Muscle layer of duodenum (tissue), 2 donors: ENCODE measurements around the gene EZH2.

Experiments used
- H3K27ac ChIP-seq: one replicate; pipeline ENCODE4 v1.7.0; 2013; ENCODE audit warnings: mild to moderate bottlenecking, low read length
- H3K27me3 ChIP-seq: one replicate; pipeline ENCODE4 v1.7.0; 2013; ENCODE audit warnings: low read depth, mild to moderate bottlenecking, control low read depth, low read length
- H3K36me3 ChIP-seq, 2 donors: one replicate each; pipeline ENCODE4 v1.7.0; 2013; ENCODE audit warnings: low read length in 2 of 2, control low read depth in 1 of 2, mild to moderate bottlenecking in 1 of 2; ENCODE audit not compliant: insufficient read depth in 2 of 2, control insufficient read depth in 1 of 2
- H3K4me1 ChIP-seq, 2 donors: one replicate each; pipeline ENCODE4 v1.7.0; 2013; ENCODE audit warnings: low read length in 2 of 2, mild to moderate bottlenecking in 2 of 2, control low read depth in 1 of 2, moderate library complexity in 1 of 2; ENCODE audit not compliant: insufficient read depth in 2 of 2, control insufficient read depth in 1 of 2
- H3K4me3 ChIP-seq, 2 donors: one replicate each; pipeline ENCODE4 v1.7.0; 2013; ENCODE audit warnings: low read length in 2 of 2, low read depth in 1 of 2, mild to moderate bottlenecking in 1 of 2
- H3K9me3 ChIP-seq, 2 donors: one replicate each; pipeline ENCODE4 v1.7.0; 2013; ENCODE audit warnings: low read length in 2 of 2, control low read depth in 1 of 2, mild to moderate bottlenecking in 1 of 2; ENCODE audit not compliant: control insufficient read depth in 1 of 2
- donor health status: healthy.

The EZH2 gene

DNA sequence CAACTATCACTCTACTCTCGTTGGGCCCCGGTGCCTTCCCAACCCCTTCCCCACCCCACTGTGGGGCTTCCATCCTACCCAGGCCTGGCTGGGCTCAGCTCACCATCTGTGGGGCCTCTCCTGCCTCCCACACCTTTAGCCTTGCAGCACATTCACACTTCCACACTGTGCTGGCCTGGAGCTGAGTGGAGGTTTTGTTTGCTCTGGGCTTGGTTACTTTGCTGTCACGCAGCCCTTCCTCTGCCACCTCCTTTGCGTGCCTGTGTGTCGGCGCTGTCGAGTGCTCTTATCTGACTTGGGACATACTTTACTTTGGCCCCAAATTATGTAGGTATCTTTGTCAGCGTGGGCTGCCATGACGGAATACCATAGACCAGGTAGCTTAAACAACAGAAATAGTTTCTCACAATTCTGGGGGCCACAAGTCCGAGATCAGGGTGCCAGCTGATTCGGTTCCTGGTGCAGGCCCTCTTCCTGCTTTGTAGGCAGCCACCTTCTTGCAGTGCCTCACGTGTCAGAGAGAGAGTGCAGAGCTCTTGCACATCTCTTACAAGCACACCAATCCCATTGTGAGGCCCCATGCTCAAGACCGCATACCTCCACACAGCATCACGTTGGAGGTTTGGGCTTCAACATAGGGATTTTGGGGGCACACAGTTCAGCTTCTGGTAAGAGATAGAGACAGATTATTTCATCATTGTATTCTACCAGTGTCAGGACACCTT lies 96.4 kb downstream of the EZH2 start:
- Histone ChIP-seq H3K4me1 (no peaks in the 10 kb centered on the region), H3K27me3 (no peaks in the 10 kb centered on the region), H3K27ac (no peak overlapping the region), H3K36me3 (peaks cover 57 to 83% of the 10 kb centered on the region in 2 donors), H3K4me3 (no peak overlapping the region), H3K9me3 (no peaks in the 10 kb centered on the region)

DNA sequence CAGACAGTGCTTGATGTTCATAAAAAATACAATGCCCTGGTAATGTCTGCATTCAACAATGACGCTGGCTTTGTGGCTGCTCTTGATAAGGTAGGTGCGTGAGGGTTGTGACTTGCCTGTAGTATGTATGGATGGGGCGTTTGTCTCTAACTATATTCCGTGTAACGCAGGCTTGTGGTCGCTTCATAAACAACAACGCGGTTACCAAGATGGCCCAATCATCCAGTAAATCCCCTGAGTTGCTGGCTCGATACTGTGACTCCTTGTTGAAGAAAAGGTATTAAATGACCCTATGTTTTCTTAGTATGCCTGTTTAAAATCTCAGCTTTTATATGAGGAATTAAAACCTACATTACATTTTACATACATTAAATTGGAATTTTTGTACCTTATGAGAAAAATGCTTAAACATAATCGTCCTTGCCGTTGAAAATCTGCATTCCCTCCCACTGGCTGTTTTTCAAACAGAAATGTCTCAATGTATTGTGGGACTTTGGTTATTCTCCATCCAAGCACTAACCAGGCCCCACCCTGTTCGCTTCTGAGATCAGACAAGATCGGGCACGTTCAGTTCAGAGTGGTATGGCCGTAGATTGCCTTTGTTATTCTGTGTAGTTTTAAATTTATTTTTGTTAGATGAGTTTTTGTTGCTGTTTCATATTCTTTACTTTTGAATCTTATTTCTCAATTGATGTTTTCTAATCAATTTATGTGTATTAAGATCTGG lies 100.1 kb downstream of the EZH2 start:
- Histone ChIP-seq H3K4me1 (no peaks in the 10 kb centered on the region), H3K27me3 (no peaks in the 10 kb centered on the region), H3K4me3 (no peak overlapping the region), H3K9me3 (no peaks in the 10 kb centered on the region), H3K27ac (no peak overlapping the region), H3K36me3 (peaks cover 34 to 76% of the 10 kb centered on the region in 2 donors)

DNA sequence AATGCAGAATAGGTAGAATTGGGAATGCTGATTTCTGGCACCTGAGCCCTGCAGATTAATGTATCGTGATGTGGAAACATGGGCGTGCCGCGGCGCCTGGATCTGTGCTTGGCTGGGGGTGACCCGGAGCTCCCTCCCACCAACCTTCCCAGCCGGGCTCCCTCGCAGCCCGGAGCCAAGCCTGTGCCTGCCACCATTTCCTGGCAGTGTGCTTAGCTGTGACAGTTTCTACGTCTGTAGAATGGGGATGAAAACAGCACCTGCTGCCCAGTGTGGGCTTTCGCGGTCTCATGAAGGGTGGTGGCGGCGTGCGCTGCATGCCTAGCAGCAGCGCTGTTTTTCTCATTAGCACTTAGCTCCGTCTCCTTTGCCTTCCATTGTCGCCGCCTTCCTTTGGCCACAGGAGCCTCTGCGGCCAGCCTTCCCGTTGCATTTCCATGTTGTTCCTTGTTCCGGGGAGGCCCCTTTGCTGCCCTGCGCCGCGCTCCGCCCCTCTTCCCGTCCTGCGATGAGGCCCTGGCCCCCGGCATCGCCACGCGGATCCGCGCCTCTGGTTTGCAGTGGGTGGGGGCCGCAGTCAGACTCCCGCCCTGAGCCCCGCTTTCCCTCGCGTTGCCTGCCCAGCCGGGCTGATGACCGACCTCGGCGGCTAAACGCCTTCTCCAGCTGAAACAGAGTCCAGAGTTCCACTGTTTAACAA lies 101.2 kb downstream of the EZH2 start:
- Histone ChIP-seq H3K9me3 (no peaks in the 10 kb centered on the region), H3K4me3 (no peak overlapping the region), H3K4me1 (no peaks in the 10 kb centered on the region), H3K27me3 (no peaks in the 10 kb centered on the region), H3K36me3 (peaks cover 33 to 75% of the 10 kb centered on the region in 2 donors), H3K27ac (no peak overlapping the region)

DNA sequence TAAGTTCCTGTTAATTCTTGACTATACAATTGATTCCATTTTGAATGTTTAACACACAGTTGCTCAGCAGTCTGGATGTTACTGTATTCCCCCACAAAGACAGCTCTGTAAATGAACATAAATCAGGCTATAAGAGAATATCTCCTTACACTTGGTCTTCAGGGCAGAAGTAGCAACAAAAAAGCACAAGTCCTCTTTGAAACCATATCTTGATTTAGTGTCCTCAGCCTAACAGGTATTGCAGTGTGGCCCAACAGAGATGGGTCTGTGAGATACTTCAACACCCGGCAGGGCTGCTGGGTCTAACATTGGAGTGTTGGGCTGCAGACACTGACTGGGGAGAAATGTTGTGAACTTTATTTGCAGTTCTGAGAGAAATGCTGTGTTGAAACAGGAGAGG lies 109.6 kb downstream of the EZH2 start:
- Histone ChIP-seq H3K36me3 (peaks cover 38 to 66% of the 10 kb centered on the region in 2 donors), H3K4me3 (no peak overlapping the region), H3K27ac (no peak overlapping the region), H3K27me3 (no peaks in the 10 kb centered on the region), H3K9me3 (no peaks in the 10 kb centered on the region), H3K4me1 (no peaks in the 10 kb centered on the region)

DNA sequence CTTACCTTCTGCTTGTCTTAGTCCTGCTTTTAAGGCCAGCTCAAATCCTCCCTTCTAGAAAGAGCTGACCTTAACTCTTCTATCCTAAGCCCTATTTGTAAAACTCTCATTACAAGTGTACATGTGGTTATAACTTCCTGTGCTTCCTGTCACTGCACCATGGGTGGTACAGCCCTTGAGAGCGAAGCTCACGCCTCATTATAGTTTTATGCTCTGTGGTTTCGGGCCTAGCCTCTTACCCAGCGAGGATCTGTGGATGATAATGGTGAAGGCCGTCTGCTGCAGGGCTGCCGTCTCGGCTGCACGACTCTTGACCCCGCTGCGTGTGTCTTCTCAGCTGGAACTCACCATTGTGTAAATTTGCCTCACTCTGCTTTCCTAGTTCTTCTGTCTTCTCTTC lies 110.8 kb downstream of the EZH2 start:
- H3K36me3 ChIP-seq, result peaks cover 37 to 60% of the 10 kb centered on the region in 2 donors
- no peaks in the 10 kb centered on the region for H3K27me3 ChIP-seq
- H3K9me3 ChIP-seq, result no peaks in the 10 kb centered on the region
- H3K27ac ChIP-seq, result no peak overlapping the region
- no peaks in the 10 kb centered on the region for H3K4me1 ChIP-seq
- no peak overlapping the region for H3K4me3 ChIP-seq

DNA sequence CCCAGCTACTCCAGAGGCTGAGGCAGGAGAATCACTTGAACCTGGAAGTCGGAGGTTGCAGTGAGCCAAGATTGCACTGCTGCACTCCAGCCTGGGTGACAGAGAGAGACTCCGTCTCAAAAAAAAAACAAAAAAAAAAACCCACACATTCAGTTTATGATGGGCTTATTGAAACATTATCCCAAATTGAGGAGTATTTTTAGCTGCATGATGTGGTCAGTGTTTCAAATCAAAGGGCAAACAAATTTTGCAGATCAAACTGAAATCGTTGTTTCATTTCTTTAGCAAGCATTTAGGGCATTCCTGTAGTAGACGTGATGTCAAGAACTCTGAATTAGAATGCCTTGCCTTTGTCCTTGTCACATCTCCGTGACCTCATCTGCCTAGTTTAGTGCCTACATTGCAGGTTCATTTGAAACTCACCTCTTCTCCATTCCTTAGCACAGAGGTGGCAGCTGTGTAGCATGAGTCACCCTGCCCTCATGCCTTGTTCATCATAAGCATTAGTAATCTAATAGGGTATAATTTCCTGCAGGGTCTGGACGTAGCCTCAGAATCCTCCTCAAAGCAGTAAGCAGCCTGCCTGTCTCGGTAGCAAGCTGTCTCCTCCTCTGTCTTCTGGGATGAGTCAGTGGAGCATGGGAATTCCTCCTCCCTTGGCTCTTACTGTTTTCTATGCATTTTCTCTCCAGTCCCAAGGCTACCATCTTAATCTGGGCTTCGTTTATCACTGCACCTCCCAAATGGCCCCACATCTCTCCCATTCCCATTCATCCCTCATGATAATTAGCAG lies 111.6 kb downstream of the EZH2 start:
- Histone ChIP-seq H3K27ac (no peak overlapping the region), H3K36me3 (peaks cover 39 to 62% of the 10 kb centered on the region in 2 donors), H3K9me3 (no peaks in the 10 kb centered on the region), H3K4me3 (no peak overlapping the region), H3K4me1 (no peaks in the 10 kb centered on the region), H3K27me3 (no peaks in the 10 kb centered on the region)

DNA sequence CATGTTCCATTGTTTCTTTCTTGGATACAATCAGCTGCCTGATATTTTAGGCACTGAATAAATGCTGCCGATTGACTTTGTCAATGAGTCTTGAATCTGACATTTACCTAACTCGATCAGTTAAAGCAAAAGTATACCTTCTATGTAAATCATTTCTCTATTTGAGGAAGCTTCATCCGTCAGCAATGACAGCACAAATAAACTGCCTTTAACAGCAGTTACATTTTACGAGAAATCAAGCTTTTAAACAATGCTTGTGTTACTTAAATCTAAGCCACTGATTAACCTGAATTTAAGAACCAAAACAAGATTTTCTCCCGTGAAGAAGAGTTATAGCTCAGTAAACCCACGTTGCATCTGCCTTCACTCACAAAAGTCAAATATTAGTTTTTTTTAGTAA lies 114.1 kb downstream of the EZH2 start:
- no peaks in the 10 kb centered on the region for H3K27me3 ChIP-seq
- H3K4me1 ChIP-seq, result no peaks in the 10 kb centered on the region
- H3K36me3 ChIP-seq, result peaks cover 41 to 59% of the 10 kb centered on the region in 2 donors
- no peak overlapping the region for H3K27ac ChIP-seq
- no peaks in the 10 kb centered on the region for H3K9me3 ChIP-seq
- H3K4me3 ChIP-seq, result no peak overlapping the region

DNA sequence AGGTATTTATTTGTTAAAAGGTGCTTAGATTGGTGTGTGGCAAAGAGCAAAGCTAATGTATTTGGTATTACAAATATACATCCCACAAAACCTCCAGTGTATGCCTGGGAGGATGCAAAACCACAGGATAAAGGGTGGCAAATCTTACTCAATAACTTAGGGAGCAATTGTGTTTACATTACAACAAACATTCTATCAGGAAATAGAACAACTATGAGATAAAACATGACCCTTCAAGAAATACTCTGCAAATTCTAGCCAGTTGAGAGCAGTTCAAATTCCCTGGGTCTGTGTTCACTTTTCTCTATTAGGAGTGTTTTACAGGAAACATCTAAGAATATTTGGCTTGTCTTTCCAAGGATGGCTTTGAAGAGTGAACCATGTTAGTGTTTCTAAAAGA lies 120.5 kb downstream of the EZH2 start:
- Histone ChIP-seq H3K4me3 (no peak overlapping the region), H3K36me3 (peaks cover 42 to 43% of the 10 kb centered on the region in 2 donors), H3K9me3 (no peaks in the 10 kb centered on the region), H3K27ac (no peak overlapping the region), H3K4me1 (no peaks in the 10 kb centered on the region), H3K27me3 (no peaks in the 10 kb centered on the region)

DNA sequence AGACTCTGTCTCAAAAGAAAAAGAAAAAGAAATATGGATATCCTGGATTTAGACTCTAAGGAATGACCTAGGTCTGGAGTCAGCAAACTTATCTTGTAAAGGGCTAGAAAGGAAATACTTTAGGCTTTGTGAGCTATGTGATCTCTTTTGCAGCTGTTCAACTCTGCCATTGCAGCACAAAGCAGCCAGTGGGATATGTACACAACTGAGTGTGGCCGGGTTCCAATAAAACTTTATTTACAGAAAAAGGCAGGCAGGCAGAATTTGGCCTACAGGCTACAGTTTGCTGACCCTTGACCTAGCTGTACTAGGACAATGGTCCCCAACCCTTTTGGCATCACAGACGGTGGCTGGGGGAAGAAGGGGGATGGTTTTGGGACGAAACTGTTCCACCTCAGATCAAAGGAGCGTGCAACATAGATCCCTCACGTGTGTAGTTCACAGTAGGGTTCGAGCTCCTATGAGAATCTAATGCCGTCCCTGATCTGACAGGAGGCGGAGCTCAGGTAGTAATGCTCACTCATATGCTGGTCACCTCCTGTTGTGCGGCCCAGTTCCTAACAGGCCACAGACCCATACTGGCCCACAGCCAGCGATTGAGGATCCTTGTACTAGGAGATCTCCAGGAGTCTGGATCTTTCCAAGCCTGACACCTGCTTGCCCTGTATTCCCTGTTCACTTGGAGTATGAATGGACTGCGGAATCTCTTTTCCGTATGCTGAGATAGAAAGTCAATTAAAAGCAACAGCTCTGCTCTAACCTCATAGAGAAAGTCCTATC lies 122.4 kb downstream of the EZH2 start:
- Histone ChIP-seq H3K27ac (no peak overlapping the region), H3K27me3 (no peaks in the 10 kb centered on the region), H3K4me3 (no peak overlapping the region), H3K4me1 (no peaks in the 10 kb centered on the region), H3K36me3 (peaks cover 30 to 50% of the 10 kb centered on the region in 2 donors), H3K9me3 (no peaks in the 10 kb centered on the region)
